ENCODE measurements around the gene SLC37A1.

The SLC37A1 gene

GRCh38 chr21:42629933-42630589, 116.4 kb downstream of the SLC37A1 start:
- DNase-seq (ENCODE audit: low read depth) = no peak
- H3K4me3 ChIP-seq (replicated peaks; ENCODE audit: low read depth, low read length) = no peak overlapping the region
- TF ChIP-seq CTCF (IDR thresholded peaks at IDR 0.05; ENCODE audit: low read length, missing control alignments) = no peak

GRCh38 chr21:42630626-42631025, 117.0 kb downstream of the SLC37A1 start:
- no peak for TF ChIP-seq CTCF (IDR thresholded peaks at IDR 0.05; ENCODE audit: low read length, missing control alignments)

More at GRCh38 chr21:42630626-42631025, 117.0 kb downstream of the SLC37A1 start:
- no peak overlapping the region for H3K4me3 ChIP-seq (replicated peaks; ENCODE audit: low read depth, low read length)
- DNase-seq (ENCODE audit: low read depth) = no peak

Data from fibroblast of pulmonary artery (primary cell).